Right lobe of liver (tissue), 6 donors: ENCODE measurements around the gene SMIM5. TPM values are rescaled to one million over a fixed set of nuclear protein-coding genes. Genes with fewer than 3 reads are reported as not detected.
A peak's percentile ranks its signal among the peaks of the same experiment; 100 is the strongest.
"Not testable (repeated sequence)": the region's sequence is repeated elsewhere in the genome, so short reads cannot be mapped to it uniquely, and the experiment has no call there.

Source experiments
- ATAC-seq, 4 donors: fragments of 200-7000 bp; cut with Tn5 transposase; one replicate each; pipeline ENCODE4 v1.9.1; 2020; ENCODE audit warnings: mild to moderate bottlenecking in 4 of 4, moderate library complexity in 4 of 4
- DNase-seq, 3 donors: peaks; one replicate each; pipeline ENCODE4 v3.0.0-alpha.2; 2020
- H3K27ac ChIP-seq, 3 donors: fragments of 200-600 bp; one replicate each; pipeline ENCODE4 v1.8.0; 2022
- H3K27me3 ChIP-seq, 2 donors: fragments of 200-600 bp; one replicate each; pipeline ENCODE4 v1.8.0; 2022
- H3K36me3 ChIP-seq, 4 donors: fragments of 200-600 bp; sonication (generic) in 1 of 4; one replicate each; pipeline versions ENCODE4 v1.5.1 to v1.8.0; 2017 to 2022; ENCODE audit warnings: control low read depth in 1 of 4
- H3K4me1 ChIP-seq, 4 donors: fragments of 200-600 bp; sonication (generic) in 1 of 4; one replicate each; pipeline versions ENCODE4 v1.5.1 to v1.8.0; 2017 to 2022; ENCODE audit warnings: control low read depth in 1 of 4
- H3K4me3 ChIP-seq, 3 donors: fragments of 200-600 bp; one replicate each; pipeline ENCODE4 v1.8.0; 2022
- H3K9me3 ChIP-seq, 4 donors: fragments of 200-600 bp; sonication (generic) in 1 of 4; one replicate each; pipeline versions ENCODE4 v1.5.1 to v1.8.0; 2017 to 2022; ENCODE audit warnings: control low read depth in 1 of 4
- CTCF ChIP-seq, 4 donors: fragments of 200-600 bp in 3 of 4; fragments of 450-650 bp in 1 of 4; IDR thresholded peaks; one replicate each; pipeline versions ENCODE4 v1.5.1 to v1.8.0; 2016 to 2022; ENCODE audit warnings: antibody characterized with exemption in 4 of 4, mild to moderate bottlenecking in 2 of 4
- POLR2A ChIP-seq: fragments of 450-650 bp; IDR thresholded peaks from one replicate; pipeline ENCODE4 v1.6.1; 2017; ENCODE audit warnings: antibody characterized with exemption, mild to moderate bottlenecking
- WGBS: methylation state at CpG from one replicate; pipeline ENCODE4 v1.1.6; 2018; ENCODE audit warnings: low coverage, low lambda C conversion rate; ENCODE audit not compliant: insufficient coverage; ENCODE audit errors: missing lambda C conversion rate; 5-methylcytosine and 5-hydroxymethylcytosine counted together
- intact Hi-C, 2 donors: fragments of 100-400 bp; cut with DNase I; formaldehyde crosslinking; loops; one replicate each; pipeline versions ENCODE4 v1.11.2 to v1.14.1; 2022
- total RNA-seq, 6 experiments: library from RNA; depleted of rRNA in 2 of 6; stranded (reverse); fragments of >200 nt in 2 of 6; fragmentation: NEBNext Ultra II Directional in 3 of 6; extraction: Animal tissue kit (Norgen Biotek cat#: 25700) in 3 of 6; gene quantifications; one replicate each; pipeline versions ENCODE4 v1.1.0 to v1.2.4, GENCODE V29; 2016 to 2023
- donor health status: DM: no; HTN: yes; CAD: no.
- donor health status: DM: no; HTN: no; CAD: no.
- donor health status: DM: no; HTN: no; CAD: no.
- donor health status: DM: no; HTN: yes; CAD: no.
- donor health status: DM: no; HTN: yes; CAD: no.

The SMIM5 gene
- total RNA-seq, 6 experiments from 2014 or later, result 0.06 to 0.78 (median 0.29) TPM; not detected in 1

GRCh38 chr17:75636381-75637142 lies 3.3 kb downstream of the SMIM5 start:
- DNase-seq, result peak in 1 of 3 donors; percentile 17
- H3K27ac ChIP-seq, result no peak overlapping the region
- no CpG with 5 or more reads among the region's 19 CpGs for WGBS
- H3K4me1 ChIP-seq, result peaks cover 0 to 19% (median 7%) of the 10 kb centered on the region in 4 donors
- H3K4me3 ChIP-seq, result no peak overlapping the region
- intact Hi-C loops, result no loop called here
- ATAC-seq, result no peak
- H3K36me3 ChIP-seq, result no peaks in the 10 kb centered on the region
- TF ChIP-seq POLR2A, result no peak
- no peak for TF ChIP-seq CTCF (IDR thresholded peaks at IDR 0.05)
- H3K9me3 ChIP-seq, result no peaks in the 10 kb centered on the region
- no peaks in the 10 kb centered on the region for H3K27me3 ChIP-seq

- intact Hi-C loops, result no loop called here
- Histone ChIP-seq H3K4me1 (peaks cover 0 to 19% (median 7%) of the 10 kb centered on the region in 4 donors), H3K4me3 (no peak overlapping the region), H3K36me3 (no peaks in the 10 kb centered on the region), H3K27ac (no peak overlapping the region), H3K9me3 (no peaks in the 10 kb centered on the region), H3K27me3 (no peaks in the 10 kb centered on the region)
- ATAC-seq (no peak), DNase-seq (peak in 1 of 3 donors; percentile 25)
- TF ChIP-seq POLR2A, result no peak
- TF ChIP-seq CTCF (IDR thresholded peaks at IDR 0.05), result no peak
- 100% methylated on average over 1 of the region's 13 CpGs for WGBS
Measured at GRCh38 chr17:75637143-75637538, 3.9 kb downstream of the SMIM5 start.

GRCh38 chr17:75637551-75637950 lies 4.3 kb downstream of the SMIM5 start:
- WGBS, result no CpG with 5 or more reads among the region's 7 CpGs
- ATAC-seq (no peak), DNase-seq (no peak)
- intact Hi-C loops, result no loop called here
- Histone ChIP-seq H3K36me3 (no peaks in the 10 kb centered on the region), H3K27ac (no peak overlapping the region), H3K4me3 (no peak overlapping the region), H3K27me3 (no peaks in the 10 kb centered on the region), H3K4me1 (peaks cover 0 to 19% (median 7%) of the 10 kb centered on the region in 4 donors), H3K9me3 (no peaks in the 10 kb centered on the region)
- TF ChIP-seq POLR2A (no peak), CTCF (IDR thresholded peaks at IDR 0.05) (no peak)

GRCh38 chr17:75638039-75638438 lies 4.8 kb downstream of the SMIM5 start:
- peaks cover 0 to 14% (median 5%) of the 10 kb centered on the region in 4 donors for H3K4me1 ChIP-seq
- ATAC-seq, H3K27ac ChIP-seq, H3K27me3 ChIP-seq, H3K9me3 ChIP-seq, DNase-seq, H3K4me3 ChIP-seq, H3K36me3 ChIP-seq, intact Hi-C loops: not testable (repeated sequence)
- 96% methylated on average over 10 of the region's 12 CpGs for WGBS

- no peak overlapping the region for H3K4me3 ChIP-seq
- DNase-seq (no peak), ATAC-seq (no peak)
- H3K36me3 ChIP-seq, result no peaks in the 10 kb centered on the region
- intact Hi-C loops, result no loop called here
- H3K4me1 ChIP-seq, result peaks cover 0 to 5% (median 2%) of the 10 kb centered on the region in 4 donors
- WGBS, result 100% methylated on average over 1 of the region's 13 CpGs
- H3K27me3 ChIP-seq, result no peaks in the 10 kb centered on the region
- H3K27ac ChIP-seq, result no peak overlapping the region
- no peak for TF ChIP-seq CTCF (IDR thresholded peaks at IDR 0.05)
- no peak for TF ChIP-seq POLR2A
- H3K9me3 ChIP-seq, result no peaks in the 10 kb centered on the region
Measured at GRCh38 chr17:75638893-75639292, 5.7 kb downstream of the SMIM5 start.
